Neural cell (in vitro differentiated cells): ENCODE results near the gene AMZ2. TPM values are rescaled to one million over a fixed set of nuclear protein-coding genes. Genes with fewer than 3 reads are reported as not detected.
"Not testable (repeated sequence)": the region's sequence is repeated elsewhere in the genome, so short reads cannot be mapped to it uniquely, and the experiment has no call there.

Experiments used
- H2AFZ ChIP-seq: fragments of 200-600, 300-800 bp; sonication (generic), shearing (Covaris generic); 2 replicates; pipeline ENCODE4 v1.6.0; 2014; ENCODE audit warnings: low read depth, mild to moderate bottlenecking, antibody characterized with exemption, low read length, moderate library complexity
- H3F3A ChIP-seq: fragments of 200-600 bp; shearing (Covaris generic); 2 replicates; pipeline ENCODE4 v1.6.1; 2016; ENCODE audit warnings: mild to moderate bottlenecking, moderate library complexity, mixed read lengths, antibody characterized with exemption, low read length; ENCODE audit not compliant: insufficient read depth, poor library complexity, severe bottlenecking
- H3K27ac ChIP-seq: fragments of 200-600, 300-800 bp; sonication (generic), shearing (Covaris generic); 2 replicates; pipeline ENCODE4 v1.5.1; 2014; ENCODE audit warnings: mild to moderate bottlenecking, low read length, moderate library complexity
- H3K27me3 ChIP-seq: fragments of 300-800, 200-600 bp; sonication (generic), shearing (Covaris generic); 2 replicates; pipeline ENCODE4 v1.6.0; 2014; ENCODE audit warnings: mild to moderate bottlenecking, low read depth, low read length, moderate library complexity; ENCODE audit not compliant: insufficient read depth
- H3K36me3 ChIP-seq: fragments of 300-800, 200-600 bp; sonication (generic), shearing (Covaris generic); 2 replicates; pipeline ENCODE4 v1.5.1; 2014; ENCODE audit warnings: mild to moderate bottlenecking, antibody characterized with exemption, low read length, moderate library complexity; ENCODE audit not compliant: insufficient read depth
- H3K4me2 ChIP-seq: fragments of 300-800, 200-600 bp; sonication (generic), shearing (Covaris generic); 2 replicates; pipeline ENCODE4 v1.6.0; 2014; ENCODE audit warnings: mild to moderate bottlenecking, low read length
- H3K4me3 ChIP-seq: fragments of 300-800, 200-600 bp; sonication (generic), shearing (Covaris generic); 2 replicates; pipeline ENCODE4 v1.5.1; 2014; ENCODE audit warnings: mild to moderate bottlenecking, low read length, moderate library complexity
- H3K79me2 ChIP-seq: fragments of 200-600 bp; shearing (Covaris generic); replicated peaks from 2 replicates; pipeline ENCODE4 v1.6.0; 2014; ENCODE audit warnings: mild to moderate bottlenecking, low read length, moderate library complexity; ENCODE audit not compliant: insufficient read depth
- H3K9ac ChIP-seq: fragments of 300-800, 200-600 bp; sonication (generic), shearing (Covaris generic); 2 replicates; pipeline ENCODE4 v1.6.1; 2016; ENCODE audit warnings: mild to moderate bottlenecking, low read length, mixed read lengths
- H3K9me2 ChIP-seq: fragments of 200-600 bp; shearing (Covaris generic); 2 replicates; pipeline ENCODE4 v1.6.1; 2016; ENCODE audit warnings: mild to moderate bottlenecking, low read length, mixed read lengths; ENCODE audit not compliant: insufficient read depth
- H3K9me3 ChIP-seq: fragments of 200-600, 300-800 bp; sonication (generic), shearing (Covaris generic); 2 replicates; pipeline ENCODE4 v1.6.1; 2016; ENCODE audit warnings: mild to moderate bottlenecking, mixed run types, low read length, moderate library complexity, mixed read lengths
- H4K20me1 ChIP-seq: fragments of 200-600 bp; shearing (Covaris generic); 2 replicates; pipeline ENCODE4 v1.6.1; 2016; ENCODE audit warnings: mild to moderate bottlenecking, mixed run types; ENCODE audit not compliant: insufficient read depth
- EP300 ChIP-seq: fragments of 450-650 bp; conservative IDR thresholded peaks from 2 replicates; pipeline ENCODE4 v1.6.1; 2014; ENCODE audit warnings: antibody characterized with exemption, mild to moderate bottlenecking, moderate library complexity; ENCODE audit not compliant: poor library complexity, severe bottlenecking
- EZH2 ChIP-seq: fragments of 200-600, 300-800 bp; shearing (Covaris generic), sonication (generic); IDR thresholded peaks from 2 replicates; pipeline ENCODE4 v1.6.1; 2014; ENCODE audit warnings: antibody characterized with exemption, low read length, borderline replicate concordance, mild to moderate bottlenecking; ENCODE audit not compliant: insufficient read depth, poor library complexity, severe bottlenecking
- MXI1 ChIP-seq: fragments of 450-650 bp; conservative IDR thresholded peaks from 2 replicates; pipeline ENCODE4 v1.6.1; 2014; ENCODE audit warnings: antibody characterized with exemption, mild to moderate bottlenecking; ENCODE audit not compliant: poor library complexity, severe bottlenecking
- POLR2AphosphoS5 ChIP-seq: IDR thresholded peaks from 2 replicates; pipeline ENCODE4 v1.6.1; 2012
- RAD21 ChIP-seq: fragments of 450-650 bp; conservative IDR thresholded peaks from 2 replicates; pipeline ENCODE4 v1.6.1; 2014; ENCODE audit warnings: antibody characterized with exemption, mild to moderate bottlenecking, moderate library complexity
- SMC3 ChIP-seq: fragments of 450-650 bp; conservative IDR thresholded peaks from 2 replicates; pipeline ENCODE4 v1.6.1; 2014; ENCODE audit warnings: antibody characterized with exemption, mild to moderate bottlenecking, moderate library complexity; ENCODE audit not compliant: poor library complexity
- TAF1 ChIP-seq: IDR thresholded peaks from 2 replicates; pipeline ENCODE4 v1.6.1; 2012; ENCODE audit warnings: low read depth
- polyA plus RNA-seq: library from polyadenylated mRNA; depleted of rRNA; stranded (reverse); fragments of >200 nt; gene quantifications from 2 replicates; pipeline ENCODE4 v1.2.3, GENCODE V29; 2014
- TF ChIP-seq, protein P1 (sequence below): IDR thresholded peaks from 2 replicates; pipeline ENCODE4 v1.6.1; 2012; ENCODE audit warnings: borderline replicate concordance
- TF ChIP-seq, protein P2 (sequence below): fragments of 450-650 bp; IDR thresholded peaks from 2 replicates; pipeline ENCODE4 v1.5.1; 2014; ENCODE audit warnings: antibody characterized with exemption, mild to moderate bottlenecking, moderate library complexity; ENCODE audit not compliant: poor library complexity, severe bottlenecking

The AMZ2 gene
- polyA plus RNA-seq, 1 donor from 2014 or later: 158 TPM

DNA sequence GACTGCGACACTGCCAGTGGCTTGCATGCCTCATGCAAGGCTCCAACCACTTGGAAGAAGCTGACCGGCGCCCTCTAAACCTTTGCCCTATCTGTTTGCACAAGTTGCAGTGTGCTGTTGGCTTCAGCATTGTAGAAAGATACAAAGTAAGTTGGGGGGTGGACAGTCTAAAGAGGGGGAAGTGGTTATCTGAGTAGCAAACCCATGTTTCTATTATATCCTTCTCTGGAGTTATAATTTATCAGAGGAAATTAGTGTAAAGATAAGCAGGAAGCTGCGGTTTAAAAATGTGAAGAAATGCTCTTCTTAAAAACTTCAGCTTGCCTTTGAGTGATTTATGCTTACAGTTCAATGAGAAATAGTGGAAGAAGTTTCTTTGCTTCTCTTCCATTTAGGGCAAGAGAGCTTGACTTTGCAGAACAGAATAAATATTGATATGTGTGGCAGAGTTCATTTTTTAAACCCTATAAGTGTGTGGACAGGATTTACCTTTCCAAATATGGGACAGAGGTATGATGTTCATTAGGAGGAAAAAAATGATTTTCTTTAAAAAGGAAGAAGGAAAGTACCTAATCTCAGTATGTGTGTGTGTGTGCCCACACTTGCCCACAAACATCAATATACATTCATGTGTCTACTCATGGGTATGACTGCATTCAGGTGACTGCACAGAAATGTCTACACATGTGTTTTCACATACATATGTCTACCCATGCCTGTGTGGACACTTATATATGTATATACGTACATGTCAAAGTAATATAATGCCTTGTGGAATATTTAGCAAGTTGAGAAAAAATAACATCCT lies 8.1 kb downstream of the AMZ2 start:
- Histone ChIP-seq H3K9ac (no peak overlapping the region), H3K27me3 (no peaks in the 10 kb centered on the region), H3K4me2 (no peak overlapping the region), H3K9me3 (no peaks in the 10 kb centered on the region), H3K79me2 (no peaks in the 10 kb centered on the region), H3K27ac (no peak overlapping the region), H3K36me3 (no peaks in the 10 kb centered on the region), H4K20me1 (no peaks in the 10 kb centered on the region), H3F3A (no peaks in the 10 kb centered on the region), H3K9me2 (no peaks in the 10 kb centered on the region), H3K4me3 (no peak overlapping the region), H2AFZ (no peak overlapping the region)
- no peak for TF ChIP-seq POLR2AphosphoS5
- no peak for TF ChIP-seq EP300
- TF ChIP-seq MXI1: no peak
- TF ChIP-seq TAF1: no peak
- TF ChIP-seq EZH2: no peak
- no peak for TF ChIP-seq RAD21

DNA sequence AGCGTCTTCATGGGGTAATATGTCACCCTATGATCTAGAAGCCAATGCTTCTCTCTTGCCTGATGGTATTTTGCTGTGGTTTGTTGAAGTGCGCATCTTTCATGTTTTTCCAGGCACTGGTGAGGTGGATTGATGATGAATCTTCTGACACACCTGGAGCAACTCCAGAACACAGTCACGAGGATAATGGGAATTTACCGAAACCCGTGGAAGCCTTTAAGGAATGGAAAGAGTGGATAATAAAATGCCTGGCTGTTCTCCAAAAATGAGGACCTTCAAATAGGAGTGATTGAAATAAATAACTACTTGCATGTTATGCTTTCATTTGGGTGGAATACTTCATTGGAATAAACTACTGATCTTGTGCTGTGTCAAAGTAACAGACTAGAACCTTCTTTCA lies 8.9 kb downstream of the AMZ2 start:
- not testable (repeated sequence) for H3K9ac ChIP-seq, H3K9me3 ChIP-seq

DNA sequence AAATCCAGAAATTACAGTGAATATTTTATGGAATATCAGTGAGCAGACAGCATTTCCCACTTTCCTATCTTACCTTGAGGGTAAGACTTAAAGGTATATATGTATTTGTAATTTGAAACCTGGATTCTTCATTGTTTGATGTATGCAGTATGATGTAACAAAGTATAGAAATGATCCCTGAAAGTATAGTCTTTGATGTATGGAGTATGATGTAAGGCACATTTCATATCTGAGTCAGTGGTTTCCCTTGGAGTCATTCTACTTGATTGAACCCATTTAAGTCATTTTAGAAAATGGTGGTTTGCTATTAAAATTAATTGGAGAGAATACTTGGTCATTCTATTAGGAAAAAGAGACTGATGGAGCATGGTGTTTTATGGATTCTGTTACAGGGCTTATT lies 10.1 kb downstream of the AMZ2 start:
- H3K36me3 ChIP-seq: no peaks in the 10 kb centered on the region
- H3K4me3 ChIP-seq: no peak overlapping the region
- no peaks in the 10 kb centered on the region for H4K20me1 ChIP-seq
- no peak overlapping the region for H3K27ac ChIP-seq
- H3K9ac ChIP-seq: no peak overlapping the region
- H3K27me3 ChIP-seq: no peaks in the 10 kb centered on the region
- no peaks in the 10 kb centered on the region for H3K79me2 ChIP-seq
- H3K4me2 ChIP-seq: no peak overlapping the region
- no peaks in the 10 kb centered on the region for H3K9me3 ChIP-seq
- TF ChIP-seq RAD21 (no peak), TAF1 (no peak), SMC3 (no peak), MXI1 (no peak), POLR2AphosphoS5 (no peak), EP300 (no peak)
- TF ChIP-seq, protein P1, sequence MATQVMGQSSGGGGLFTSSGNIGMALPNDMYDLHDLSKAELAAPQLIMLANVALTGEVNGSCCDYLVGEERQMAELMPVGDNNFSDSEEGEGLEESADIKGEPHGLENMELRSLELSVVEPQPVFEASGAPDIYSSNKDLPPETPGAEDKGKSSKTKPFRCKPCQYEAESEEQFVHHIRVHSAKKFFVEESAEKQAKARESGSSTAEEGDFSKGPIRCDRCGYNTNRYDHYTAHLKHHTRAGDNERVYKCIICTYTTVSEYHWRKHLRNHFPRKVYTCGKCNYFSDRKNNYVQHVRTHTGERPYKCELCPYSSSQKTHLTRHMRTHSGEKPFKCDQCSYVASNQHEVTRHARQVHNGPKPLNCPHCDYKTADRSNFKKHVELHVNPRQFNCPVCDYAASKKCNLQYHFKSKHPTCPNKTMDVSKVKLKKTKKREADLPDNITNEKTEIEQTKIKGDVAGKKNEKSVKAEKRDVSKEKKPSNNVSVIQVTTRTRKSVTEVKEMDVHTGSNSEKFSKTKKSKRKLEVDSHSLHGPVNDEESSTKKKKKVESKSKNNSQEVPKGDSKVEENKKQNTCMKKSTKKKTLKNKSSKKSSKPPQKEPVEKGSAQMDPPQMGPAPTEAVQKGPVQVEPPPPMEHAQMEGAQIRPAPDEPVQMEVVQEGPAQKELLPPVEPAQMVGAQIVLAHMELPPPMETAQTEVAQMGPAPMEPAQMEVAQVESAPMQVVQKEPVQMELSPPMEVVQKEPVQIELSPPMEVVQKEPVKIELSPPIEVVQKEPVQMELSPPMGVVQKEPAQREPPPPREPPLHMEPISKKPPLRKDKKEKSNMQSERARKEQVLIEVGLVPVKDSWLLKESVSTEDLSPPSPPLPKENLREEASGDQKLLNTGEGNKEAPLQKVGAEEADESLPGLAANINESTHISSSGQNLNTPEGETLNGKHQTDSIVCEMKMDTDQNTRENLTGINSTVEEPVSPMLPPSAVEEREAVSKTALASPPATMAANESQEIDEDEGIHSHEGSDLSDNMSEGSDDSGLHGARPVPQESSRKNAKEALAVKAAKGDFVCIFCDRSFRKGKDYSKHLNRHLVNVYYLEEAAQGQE: no peak
- TF ChIP-seq, protein P2, sequence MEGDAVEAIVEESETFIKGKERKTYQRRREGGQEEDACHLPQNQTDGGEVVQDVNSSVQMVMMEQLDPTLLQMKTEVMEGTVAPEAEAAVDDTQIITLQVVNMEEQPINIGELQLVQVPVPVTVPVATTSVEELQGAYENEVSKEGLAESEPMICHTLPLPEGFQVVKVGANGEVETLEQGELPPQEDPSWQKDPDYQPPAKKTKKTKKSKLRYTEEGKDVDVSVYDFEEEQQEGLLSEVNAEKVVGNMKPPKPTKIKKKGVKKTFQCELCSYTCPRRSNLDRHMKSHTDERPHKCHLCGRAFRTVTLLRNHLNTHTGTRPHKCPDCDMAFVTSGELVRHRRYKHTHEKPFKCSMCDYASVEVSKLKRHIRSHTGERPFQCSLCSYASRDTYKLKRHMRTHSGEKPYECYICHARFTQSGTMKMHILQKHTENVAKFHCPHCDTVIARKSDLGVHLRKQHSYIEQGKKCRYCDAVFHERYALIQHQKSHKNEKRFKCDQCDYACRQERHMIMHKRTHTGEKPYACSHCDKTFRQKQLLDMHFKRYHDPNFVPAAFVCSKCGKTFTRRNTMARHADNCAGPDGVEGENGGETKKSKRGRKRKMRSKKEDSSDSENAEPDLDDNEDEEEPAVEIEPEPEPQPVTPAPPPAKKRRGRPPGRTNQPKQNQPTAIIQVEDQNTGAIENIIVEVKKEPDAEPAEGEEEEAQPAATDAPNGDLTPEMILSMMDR: no peak
- H2AFZ ChIP-seq: no peak overlapping the region
- H3K9me2 ChIP-seq: no peaks in the 10 kb centered on the region
- no peaks in the 10 kb centered on the region for H3F3A ChIP-seq

More for the DNA sequence above, 8.9 kb downstream of the AMZ2 start:
- not testable (repeated sequence) for H3K27ac ChIP-seq, H3K79me2 ChIP-seq, H3K4me3 ChIP-seq, H3K36me3 ChIP-seq, H3K27me3 ChIP-seq, H3F3A ChIP-seq, H2AFZ ChIP-seq, H3K4me2 ChIP-seq, H4K20me1 ChIP-seq, H3K9me2 ChIP-seq

DNA sequence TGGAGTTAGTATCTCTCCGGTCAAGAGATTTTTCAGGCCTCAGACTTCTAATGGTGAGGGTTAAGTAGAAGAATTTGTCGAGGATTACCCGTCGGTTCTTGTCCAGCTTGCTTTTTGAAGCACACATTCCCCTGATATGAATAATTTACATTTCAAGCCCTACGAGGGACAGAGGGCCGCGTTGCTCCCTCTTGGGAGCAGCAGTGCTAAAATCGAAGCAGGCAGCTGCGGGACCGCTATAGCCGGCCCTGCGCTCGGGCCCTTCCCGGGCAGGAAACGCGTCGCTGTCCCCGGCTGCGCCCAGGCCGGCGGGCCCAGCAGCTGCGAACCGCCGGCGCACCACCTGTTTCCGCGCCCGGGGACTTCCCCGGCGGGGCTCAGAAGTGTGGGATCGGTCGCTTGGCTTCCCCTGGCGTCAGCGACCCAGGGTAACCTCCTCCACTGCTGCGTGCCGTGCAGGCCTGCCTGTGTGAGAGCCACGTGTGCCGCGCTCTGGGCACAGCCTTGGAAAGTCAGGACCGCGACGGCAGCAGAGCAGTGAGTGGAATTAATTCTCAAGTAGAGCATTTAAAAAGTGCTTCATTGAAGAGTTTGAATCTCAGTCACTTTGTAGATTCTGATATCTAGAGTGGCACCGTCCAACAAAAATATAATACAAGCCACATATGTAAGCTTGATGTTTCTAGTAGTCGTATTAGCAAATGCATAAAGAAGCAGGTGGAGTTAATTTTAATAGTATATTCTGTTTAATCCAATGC lies 11.2 kb downstream of the AMZ2 start:
- H3K36me3 ChIP-seq, H2AFZ ChIP-seq, H3K4me2 ChIP-seq, H3K79me2 ChIP-seq, H3K9ac ChIP-seq, H3K27me3 ChIP-seq, H3K27ac ChIP-seq, H3K4me3 ChIP-seq, H4K20me1 ChIP-seq, H3K9me3 ChIP-seq, H3K9me2 ChIP-seq, H3F3A ChIP-seq: not testable (repeated sequence)
